T-helper 22 cell (primary cell): ENCODE measurements around the gene DIAPH3.
"Not testable (repeated sequence)": the region's sequence is repeated elsewhere in the genome, so short reads cannot be mapped to it uniquely, and the experiment has no call there.

Source experiments
- DNase-seq: peaks from one replicate; pipeline ENCODE4 v3.0.0-alpha.2; 2020; ENCODE audit warnings: low read depth

DIAPH3 gene

DNA sequence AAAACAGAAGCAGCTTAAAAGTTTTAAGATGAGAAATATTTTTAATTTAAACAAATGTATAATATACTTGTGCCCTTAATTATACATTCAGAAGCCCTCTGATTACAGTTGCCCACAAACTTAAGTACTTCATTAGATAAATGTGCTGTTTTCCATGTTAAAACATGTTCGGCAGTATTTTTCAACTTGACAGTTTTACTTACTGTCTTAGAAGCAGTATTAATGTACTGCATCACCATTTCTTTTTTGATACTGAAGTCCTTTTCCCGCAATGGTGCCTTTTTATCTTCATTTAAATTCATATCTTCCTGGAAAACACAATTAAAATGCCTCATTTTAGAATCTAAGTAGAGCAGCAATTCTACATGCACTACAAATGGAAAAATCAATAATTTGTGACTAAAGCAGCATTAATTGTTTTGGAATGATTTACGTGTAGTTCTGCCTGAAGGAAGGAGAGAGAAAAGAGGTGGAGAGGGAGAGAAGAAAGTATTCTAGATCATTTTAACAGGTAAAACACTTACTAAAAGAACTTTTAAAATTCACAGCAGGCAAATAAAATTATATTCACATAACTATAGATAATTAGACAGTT is 70.2 kb downstream of the DIAPH3 start:
- no peak for DNase-seq

- no peak for DNase-seq
Observed at GRCh38 chr13:60091573-60091972, 72.2 kb downstream of the DIAPH3 start.

DNA sequence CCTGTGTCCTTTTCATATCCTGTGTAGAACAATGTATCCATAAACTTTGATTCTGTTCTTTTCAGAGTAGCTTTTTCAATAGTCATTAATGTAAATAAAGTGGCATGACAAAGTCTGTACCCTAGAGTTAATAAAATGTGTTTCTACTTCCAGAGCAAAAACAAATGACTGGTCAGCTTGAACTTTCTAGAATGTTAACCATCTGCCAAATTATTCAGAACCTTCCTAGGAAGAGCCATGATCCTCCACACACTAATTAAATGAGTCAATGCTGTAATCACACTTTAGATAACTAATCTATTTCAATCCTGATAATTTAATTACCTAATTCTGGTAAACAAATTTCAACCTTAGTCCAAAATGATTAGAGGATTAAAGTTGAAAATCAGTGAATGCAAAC is 73.2 kb downstream of the DIAPH3 start:
- no peak for DNase-seq

- not testable (repeated sequence) for DNase-seq
Observed at GRCh38 chr13:60083780-60084179, 79.9 kb downstream of the DIAPH3 start.

- no peak for DNase-seq
Observed at GRCh38 chr13:60080850-60081249, 82.9 kb downstream of the DIAPH3 start.

- no peak for DNase-seq
Observed at GRCh38 chr13:60078226-60078625, 85.5 kb downstream of the DIAPH3 start.

DNA sequence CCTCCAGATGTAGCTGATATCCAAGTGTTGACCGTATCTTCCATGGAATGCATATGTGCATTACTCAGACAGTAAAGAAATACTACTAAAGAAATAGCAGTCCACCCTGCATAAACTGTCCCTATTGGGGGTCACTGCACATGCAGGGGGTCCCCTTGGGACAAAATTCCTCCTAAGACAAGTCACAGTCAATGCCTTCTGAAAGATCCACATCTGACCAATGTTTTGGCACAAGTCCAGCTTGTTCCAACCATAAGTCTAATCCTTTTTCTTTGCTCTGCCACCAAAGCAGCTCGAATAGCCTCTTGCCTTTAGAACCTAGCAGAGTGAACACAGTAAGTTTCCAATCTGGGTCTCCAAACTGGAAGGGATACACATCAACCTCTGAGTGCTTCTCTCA is 87.9 kb downstream of the DIAPH3 start:
- DNase-seq: no peak

GRCh38 chr13:60074397-60074796 is 89.3 kb downstream of the DIAPH3 start:
- DNase-seq: no peak

DNA sequence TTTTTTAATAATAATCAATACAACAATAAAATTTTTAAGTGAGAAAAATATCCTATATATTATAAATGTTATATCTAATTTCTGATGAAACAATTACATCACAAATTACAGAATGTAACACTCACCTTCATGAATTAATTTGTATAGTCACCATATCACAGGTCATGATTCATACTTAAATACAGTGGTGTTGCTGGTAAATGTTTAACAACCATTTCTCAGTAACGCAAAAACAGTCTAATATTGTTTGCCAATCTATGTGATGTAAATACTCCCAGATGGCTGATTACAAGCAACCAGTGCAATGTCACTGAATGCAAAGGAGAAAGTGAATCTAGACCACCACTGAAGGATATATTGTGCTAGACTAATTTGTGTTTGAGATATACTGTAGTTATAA is 97.5 kb downstream of the DIAPH3 start:
- DNase-seq: no peak

- DNase-seq: no peak
Observed at GRCh38 chr13:60062502-60062901, 101.2 kb downstream of the DIAPH3 start.

DNA sequence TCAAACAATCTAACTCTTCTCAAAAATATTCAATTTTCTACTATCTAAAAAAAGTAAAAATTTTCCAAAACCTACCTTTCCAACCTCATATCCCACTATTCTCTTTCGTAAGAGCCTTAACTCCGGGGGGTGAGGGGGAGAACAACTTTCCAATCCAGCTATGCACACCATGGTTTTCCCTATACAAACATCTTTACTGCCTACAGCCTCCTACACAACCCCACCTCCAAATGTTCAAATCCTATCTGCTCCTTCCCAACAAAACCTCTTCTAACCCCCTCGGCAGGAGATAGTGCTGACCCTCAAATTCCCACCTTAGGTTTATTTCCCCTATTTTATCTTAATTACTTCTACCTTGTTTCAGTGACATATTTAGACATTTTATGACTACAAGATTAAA is 102.0 kb downstream of the DIAPH3 start:
- DNase-seq: no peak

DNA sequence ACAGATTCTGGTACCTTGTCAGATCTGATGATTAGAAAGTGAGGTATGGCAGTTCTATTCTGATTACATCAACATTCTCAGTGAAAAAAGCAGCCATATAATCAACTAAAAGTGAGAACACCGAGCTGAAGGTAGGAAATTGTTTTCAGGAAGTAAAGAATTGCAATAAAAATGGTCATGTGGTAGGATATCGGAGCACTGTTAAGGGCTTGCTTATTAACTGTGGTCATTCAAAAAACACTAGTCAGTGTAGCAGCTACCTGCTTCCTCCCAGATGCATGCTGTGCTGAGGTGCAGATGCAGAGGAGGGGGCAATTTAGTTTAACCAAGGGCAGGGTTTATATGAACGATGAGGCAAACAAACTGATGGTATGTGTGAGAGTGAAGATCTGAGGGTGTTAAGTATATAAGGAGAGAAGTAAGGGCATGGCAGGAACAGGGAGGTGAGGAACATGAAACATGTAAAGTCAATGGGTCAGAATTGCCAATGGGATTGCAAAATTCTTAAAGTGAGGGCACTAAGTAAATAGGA is 111.9 kb downstream of the DIAPH3 start:
- DNase-seq: no peak

GRCh38 chr13:60048353-60048752 is 115.4 kb downstream of the DIAPH3 start:
- DNase-seq: not testable (repeated sequence)

- no peak for DNase-seq
Observed at GRCh38 chr13:60047918-60048317, 115.8 kb downstream of the DIAPH3 start.

DNA sequence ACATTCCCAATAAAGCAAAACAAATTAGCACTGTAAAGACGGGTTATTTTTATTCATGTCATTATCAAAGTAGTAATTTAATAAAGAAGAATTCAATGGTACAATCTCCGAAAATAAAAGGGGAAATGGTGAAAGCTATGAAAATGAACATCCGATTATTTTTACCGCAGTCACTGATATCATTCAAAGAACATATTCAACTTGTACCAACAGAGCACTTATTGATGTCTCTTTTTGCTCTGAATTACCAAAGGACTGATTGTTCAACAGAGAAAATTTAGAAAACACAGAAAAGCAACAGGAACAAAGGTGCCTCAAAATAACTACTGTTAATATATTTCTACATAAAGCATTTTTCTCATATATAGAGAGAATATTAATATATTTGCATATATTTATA is 119.4 kb downstream of the DIAPH3 start:
- DNase-seq: no peak

GRCh38 chr13:60043262-60043661 is 120.5 kb downstream of the DIAPH3 start:
- DNase-seq: no peak

GRCh38 chr13:60040668-60041067 is 123.1 kb downstream of the DIAPH3 start:
- not testable (repeated sequence) for DNase-seq

GRCh38 chr13:60035874-60036273 is 127.9 kb downstream of the DIAPH3 start:
- DNase-seq: no peak

- DNase-seq: no peak
Observed at GRCh38 chr13:60032851-60033250, 130.9 kb downstream of the DIAPH3 start.

DNA sequence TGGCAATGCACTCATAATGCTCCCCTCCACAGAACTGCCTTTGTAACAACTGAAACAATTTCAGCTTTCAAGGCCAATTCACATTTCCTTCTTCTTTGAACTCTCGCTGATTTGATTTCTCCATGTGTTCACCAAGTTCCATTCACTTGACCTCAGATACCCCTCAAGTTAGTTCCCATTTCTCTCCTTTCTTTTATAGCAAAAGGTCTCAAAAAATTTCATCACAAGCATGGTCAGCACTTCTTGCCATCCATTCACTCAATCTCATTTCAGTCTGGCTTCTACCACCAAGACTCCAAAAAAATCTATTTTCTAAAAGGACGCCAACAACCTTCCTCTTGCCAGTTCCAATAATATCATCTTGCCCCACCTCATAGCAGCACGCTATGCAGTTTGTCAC is 135.7 kb downstream of the DIAPH3 start:
- DNase-seq: no peak

GRCh38 chr13:60026286-60026685 is 137.4 kb downstream of the DIAPH3 start:
- no peak for DNase-seq

DNA sequence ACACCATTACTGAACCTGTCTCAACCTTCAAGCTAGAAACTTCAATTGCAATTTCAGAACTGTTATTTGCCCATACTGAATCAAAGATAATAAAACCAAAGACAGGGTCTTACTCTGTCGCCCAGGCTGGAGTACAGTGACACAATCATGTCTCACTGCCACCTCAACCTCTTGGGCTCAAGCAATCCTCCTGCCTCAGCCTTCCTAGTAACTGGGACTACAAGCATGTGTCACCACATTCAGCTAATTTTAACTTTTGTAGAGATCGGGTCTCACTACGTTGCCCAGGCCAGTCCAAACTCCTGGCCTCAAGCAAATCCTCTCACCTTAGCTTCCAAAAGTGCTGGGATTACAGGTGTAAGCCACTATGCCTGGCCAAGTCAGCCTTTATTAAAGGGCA is 143.4 kb downstream of the DIAPH3 start:
- no peak for DNase-seq

- DNase-seq: no peak
Observed at GRCh38 chr13:60019119-60019993, 144.4 kb downstream of the DIAPH3 start.
